Mucosa of descending colon (tissue), 3 donors: Measurements from ENCODE around the gene POU2AF1. TPM values are rescaled to one million over a fixed set of nuclear protein-coding genes. Genes with fewer than 3 reads are reported as not detected.

ENCODE experiments used
- ATAC-seq: fragments of 200-7000 bp; cut with Tn5 transposase; one replicate; pipeline ENCODE4 v1.9.1; 2020; ENCODE audit warnings: mild to moderate bottlenecking, moderate library complexity
- DNase-seq, 3 donors: peaks; one replicate each; pipeline ENCODE4 v3.0.0-alpha.2; 2020
- H3K36me3 ChIP-seq: fragments of 200-600 bp; one replicate; pipeline ENCODE4 v1.8.0; 2021; ENCODE audit warnings: low read depth, mild to moderate bottlenecking
- H3K4me1 ChIP-seq: fragments of 200-600 bp; one replicate; pipeline ENCODE4 v1.8.0; 2021; ENCODE audit warnings: low read depth, mild to moderate bottlenecking
- H3K4me3 ChIP-seq: fragments of 200-600 bp; one replicate; pipeline ENCODE4 v1.8.0; 2021; ENCODE audit warnings: mild to moderate bottlenecking
- H3K9me3 ChIP-seq: fragments of 200-600 bp; one replicate; pipeline ENCODE4 v1.8.0; 2021; ENCODE audit warnings: mild to moderate bottlenecking
- CTCF ChIP-seq: fragments of 200-600 bp; IDR thresholded peaks from one replicate; pipeline ENCODE4 v1.8.0; 2022; ENCODE audit warnings: antibody characterized with exemption, mild to moderate bottlenecking
- intact Hi-C, 2 donors: fragments of 100-400 bp; cut with DNase I in 1 of 2; cut with micrococcal nuclease in 1 of 2; formaldehyde crosslinking; loops; one replicate each; pipeline versions ENCODE4 v1.11.0 to v1.11.1; 2022; cut with DNase I, micrococcal nuclease
- total RNA-seq, 3 donors: library from RNA; stranded (reverse); fragmentation: NEBNext Ultra II Directional in 2 of 3; extraction: Animal tissue kit (Norgen Biotek cat#: 25700) in 2 of 3; gene quantifications; one replicate each; pipeline versions ENCODE4 v1.2.1 to v1.2.4, GENCODE V29; 2021 to 2023
- donor health status: DM: no; HTN: no; CAD: no; lungs with moderate emphysema.
- donor health status: DM: no; HTN: no; CAD: no.
- donor health status: DM: no; HTN: yes; CAD: no.

POU2AF1 gene
- total RNA-seq, 3 donors from 2014 or later: 2.8 to 9.3 (median 5.4) TPM

- intact Hi-C loops: no loop called here
- no peak for TF ChIP-seq CTCF
- no peak for ATAC-seq
- H3K9me3 ChIP-seq: no peaks in the 10 kb centered on the region
- no peak overlapping the region for H3K4me3 ChIP-seq
- H3K4me1 ChIP-seq: no peaks in the 10 kb centered on the region
- H3K36me3 ChIP-seq: no peaks in the 10 kb centered on the region
- no peak for DNase-seq
These were observed 30.0 kb upstream of the POU2AF1 start for GRCh38 chr11:111408789-111409727.

GRCh38 chr11:111407652-111408051, 28.6 kb upstream of the POU2AF1 start:
- no peak for ATAC-seq
- Histone ChIP-seq H3K4me1 (no peaks in the 10 kb centered on the region), H3K9me3 (no peaks in the 10 kb centered on the region), H3K4me3 (no peak overlapping the region), H3K36me3 (no peaks in the 10 kb centered on the region)
- DNase-seq: no peak
- intact Hi-C loops: no loop called here
- no peak for TF ChIP-seq CTCF

- no peak for DNase-seq
- Histone ChIP-seq H3K9me3 (no peaks in the 10 kb centered on the region), H3K4me1 (no peaks in the 10 kb centered on the region), H3K4me3 (no peak overlapping the region), H3K36me3 (no peaks in the 10 kb centered on the region)
- no peak for TF ChIP-seq CTCF
- ATAC-seq: no peak
- intact Hi-C loops: no loop called here
These were observed 27.5 kb upstream of the POU2AF1 start for GRCh38 chr11:111406589-111406988.

- no peaks in the 10 kb centered on the region for H3K36me3 ChIP-seq
- no peak overlapping the region for H3K4me3 ChIP-seq
- no peaks in the 10 kb centered on the region for H3K9me3 ChIP-seq
- H3K4me1 ChIP-seq: no peaks in the 10 kb centered on the region
- no peak for TF ChIP-seq CTCF
- intact Hi-C loops: no loop called here
- no peak for DNase-seq
- no peak for ATAC-seq
These were observed 27.0 kb upstream of the POU2AF1 start for GRCh38 chr11:111406091-111406490.

- intact Hi-C loops: no loop called here
- Histone ChIP-seq H3K9me3 (no peaks in the 10 kb centered on the region), H3K4me1 (no peaks in the 10 kb centered on the region), H3K4me3 (no peak overlapping the region), H3K36me3 (no peaks in the 10 kb centered on the region)
- TF ChIP-seq CTCF: no peak
- ATAC-seq (no peak), DNase-seq (no peak)
These were observed 26.5 kb upstream of the POU2AF1 start for GRCh38 chr11:111405551-111405950.
